ENCODE results near the gene PARD3B. TPM values are rescaled to one million over a fixed set of nuclear protein-coding genes. Genes with fewer than 3 reads are reported as not detected.

PARD3B gene
- total RNA-seq, 1 donor from 2014 or later: 29.7 TPM

GRCh38 chr2:204948822-204949221 lies 403.5 kb downstream of the PARD3B start:
- Mint-ChIP-seq H3K27me3 (no peaks in the 10 kb centered on the region), H3K4me3 (ENCODE audit: low read depth) (no peak overlapping the region), H3K9me3 (ENCODE audit: low read depth) (peaks cover 13% of the 10 kb centered on the region), H3K36me3 (ENCODE audit: insufficient read depth) (peaks cover 10% of the 10 kb centered on the region), H3K27ac (no peak overlapping the region), H3K4me1 (ENCODE audit: low read depth) (peaks cover 8% of the 10 kb centered on the region)
- TF ChIP-seq, protein P1, sequence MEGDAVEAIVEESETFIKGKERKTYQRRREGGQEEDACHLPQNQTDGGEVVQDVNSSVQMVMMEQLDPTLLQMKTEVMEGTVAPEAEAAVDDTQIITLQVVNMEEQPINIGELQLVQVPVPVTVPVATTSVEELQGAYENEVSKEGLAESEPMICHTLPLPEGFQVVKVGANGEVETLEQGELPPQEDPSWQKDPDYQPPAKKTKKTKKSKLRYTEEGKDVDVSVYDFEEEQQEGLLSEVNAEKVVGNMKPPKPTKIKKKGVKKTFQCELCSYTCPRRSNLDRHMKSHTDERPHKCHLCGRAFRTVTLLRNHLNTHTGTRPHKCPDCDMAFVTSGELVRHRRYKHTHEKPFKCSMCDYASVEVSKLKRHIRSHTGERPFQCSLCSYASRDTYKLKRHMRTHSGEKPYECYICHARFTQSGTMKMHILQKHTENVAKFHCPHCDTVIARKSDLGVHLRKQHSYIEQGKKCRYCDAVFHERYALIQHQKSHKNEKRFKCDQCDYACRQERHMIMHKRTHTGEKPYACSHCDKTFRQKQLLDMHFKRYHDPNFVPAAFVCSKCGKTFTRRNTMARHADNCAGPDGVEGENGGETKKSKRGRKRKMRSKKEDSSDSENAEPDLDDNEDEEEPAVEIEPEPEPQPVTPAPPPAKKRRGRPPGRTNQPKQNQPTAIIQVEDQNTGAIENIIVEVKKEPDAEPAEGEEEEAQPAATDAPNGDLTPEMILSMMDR (IDR thresholded peaks at IDR 0.05; ENCODE audit: unreplicated experiment): no peak
- no peak for DNase-seq (ENCODE audit: low spot score, unreplicated experiment)

DNA sequence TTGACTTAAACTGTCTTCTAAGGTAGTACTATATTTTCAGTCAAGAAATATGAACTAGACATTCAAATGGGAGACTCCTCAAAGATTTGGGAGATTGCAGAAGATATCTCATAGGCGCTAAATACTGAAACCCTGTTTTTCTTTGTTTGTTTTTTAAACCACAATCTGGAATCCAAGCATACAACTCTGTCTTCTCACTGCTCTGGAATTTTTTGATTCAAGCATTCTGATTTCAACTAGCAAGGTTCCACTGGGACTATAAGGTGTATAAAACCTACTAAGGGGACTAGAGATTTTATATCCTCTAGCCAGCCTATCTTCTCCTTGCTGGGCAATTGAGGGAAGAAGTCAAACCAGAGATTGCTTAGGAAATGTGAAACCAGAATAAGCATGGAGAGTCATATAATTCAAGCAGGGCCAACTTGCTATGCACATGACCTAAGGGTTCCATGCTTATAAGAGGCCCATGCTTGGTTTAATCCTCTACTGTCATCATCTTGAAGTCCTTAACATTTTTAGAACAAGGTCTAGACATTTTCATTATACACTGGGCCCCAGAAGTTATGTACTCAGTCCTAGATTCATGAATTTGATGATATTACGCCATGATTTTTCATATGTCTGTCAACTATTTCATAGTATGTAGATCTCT lies 405.5 kb downstream of the PARD3B start:
- TF ChIP-seq, protein P1 (IDR thresholded peaks at IDR 0.05; ENCODE audit: unreplicated experiment): no peak
- Mint-ChIP-seq H3K27me3 (no peaks in the 10 kb centered on the region), H3K9me3 (ENCODE audit: low read depth) (peaks cover 3% of the 10 kb centered on the region), H3K27ac (no peak overlapping the region), H3K4me3 (ENCODE audit: low read depth) (no peak overlapping the region), H3K36me3 (ENCODE audit: insufficient read depth) (peaks cover 1% of the 10 kb centered on the region), H3K4me1 (ENCODE audit: low read depth) (peaks cover 8% of the 10 kb centered on the region)
- no peak for DNase-seq (ENCODE audit: low spot score, unreplicated experiment)

GRCh38 chr2:204958371-204958770 lies 413.1 kb downstream of the PARD3B start:
- Mint-ChIP-seq H3K36me3 (ENCODE audit: insufficient read depth) (no peaks in the 10 kb centered on the region), H3K9me3 (ENCODE audit: low read depth) (no peaks in the 10 kb centered on the region), H3K4me1 (ENCODE audit: low read depth) (no peaks in the 10 kb centered on the region), H3K27ac (no peak overlapping the region), H3K27me3 (no peaks in the 10 kb centered on the region), H3K4me3 (ENCODE audit: low read depth) (no peak overlapping the region)
- no peak for DNase-seq (ENCODE audit: low spot score, unreplicated experiment)
- TF ChIP-seq, protein P1 (IDR thresholded peaks at IDR 0.05; ENCODE audit: unreplicated experiment): no peak

- no peak overlapping the region for H3K27ac Mint-ChIP-seq
Measured at GRCh38 chr2:204964414-204964813, 419.1 kb downstream of the PARD3B start.

GRCh38 chr2:204966245-204966644 lies 421.0 kb downstream of the PARD3B start:
- Mint-ChIP-seq H3K27ac (no peak overlapping the region), H3K9me3 (ENCODE audit: low read depth) (no peaks in the 10 kb centered on the region), H3K36me3 (ENCODE audit: insufficient read depth) (peaks cover 4% of the 10 kb centered on the region), H3K4me3 (ENCODE audit: low read depth) (no peak overlapping the region), H3K4me1 (ENCODE audit: low read depth) (peaks cover 8% of the 10 kb centered on the region), H3K27me3 (no peaks in the 10 kb centered on the region)
- no peak for DNase-seq (ENCODE audit: low spot score, unreplicated experiment)
- TF ChIP-seq, protein P1 (IDR thresholded peaks at IDR 0.05; ENCODE audit: unreplicated experiment): no peak

More at GRCh38 chr2:204964414-204964813, 419.1 kb downstream of the PARD3B start:
- DNase-seq (ENCODE audit: low spot score, unreplicated experiment): no peak
- TF ChIP-seq, protein P1 (IDR thresholded peaks at IDR 0.05; ENCODE audit: unreplicated experiment): no peak
- Mint-ChIP-seq H3K4me1 (ENCODE audit: low read depth) (peaks cover 4% of the 10 kb centered on the region), H3K27me3 (no peaks in the 10 kb centered on the region), H3K9me3 (ENCODE audit: low read depth) (no peaks in the 10 kb centered on the region), H3K36me3 (ENCODE audit: insufficient read depth) (peaks cover 3% of the 10 kb centered on the region), H3K4me3 (ENCODE audit: low read depth) (no peak overlapping the region)

Measured in progenitor cell of endocrine pancreas (in vitro differentiated cells).